HepG2 (cell line): ENCODE data around the gene ZFYVE28. TPM values are rescaled to one million over a fixed set of nuclear protein-coding genes. Genes with fewer than 3 reads are reported as not detected.

Experiments used
- CEBPZ ChIP-seq: IDR thresholded peaks from 2 replicates; pipeline ENCODE4 v1.6.1; 2012; ENCODE audit warnings: low read length, improper control_type of control experiment
- HIVEP1 ChIP-seq: sonication (generic); formaldehyde crosslinking; IDR thresholded peaks from 2 replicates; pipeline ENCODE4 v1.4.0; 2020; ENCODE audit warnings: mild to moderate bottlenecking, missing genetic modification reagents
- IRF2 ChIP-seq: IDR thresholded peaks from 2 replicates; pipeline ENCODE4 v1.6.1; 2018; ENCODE audit warnings: missing genetic modification reagents, missing compliant biosample characterization
- KMT2B ChIP-seq: IDR thresholded peaks from 2 replicates; pipeline ENCODE4 v1.6.1; 2016; ENCODE audit warnings: missing genetic modification reagents, missing compliant biosample characterization
- MAX ChIP-seq: IDR thresholded peaks from 2 replicates; pipeline ENCODE4 v1.6.1; 2012; ENCODE audit warnings: inconsistent platforms
- NCOA5 ChIP-seq: sonication (generic); formaldehyde crosslinking; IDR thresholded peaks from 2 replicates; pipeline ENCODE4 v1.4.0; 2020; ENCODE audit warnings: missing genetic modification reagents
- PHF20 ChIP-seq: sonication (generic); formaldehyde crosslinking; IDR thresholded peaks from 2 replicates; pipeline ENCODE4 v1.5.0; 2020; ENCODE audit warnings: mild to moderate bottlenecking, missing genetic modification reagents
- SP140L ChIP-seq: sonication (generic); formaldehyde crosslinking; IDR thresholded peaks from 2 replicates; pipeline ENCODE4 v1.4.0; 2020; ENCODE audit warnings: missing genetic modification reagents, borderline replicate concordance
- ZFP37 ChIP-seq: sonication (generic); formaldehyde crosslinking; IDR thresholded peaks from 2 replicates; pipeline ENCODE4 v1.4.0; 2020; ENCODE audit warnings: missing genetic modification reagents, borderline replicate concordance
- ZNF124 ChIP-seq: sonication (generic); formaldehyde crosslinking; IDR thresholded peaks from 2 replicates; pipeline ENCODE4 v1.4.0; 2020; ENCODE audit warnings: missing genetic modification reagents
- ZNF367 ChIP-seq: sonication (generic); formaldehyde crosslinking; IDR thresholded peaks from 2 replicates; pipeline ENCODE4 v1.4.0; 2020; ENCODE audit warnings: missing genetic modification reagents, borderline replicate concordance
- ZNF780A ChIP-seq: sonication (generic); formaldehyde crosslinking; IDR thresholded peaks from 2 replicates; pipeline ENCODE4 v1.8.0; 2022; ENCODE audit warnings: mild to moderate bottlenecking, missing genetic modification reagents, moderate library complexity
- ZZZ3 ChIP-seq: sonication (generic); formaldehyde crosslinking; IDR thresholded peaks from 2 replicates; pipeline ENCODE4 v1.4.0; 2020; ENCODE audit warnings: missing genetic modification reagents, mild to moderate bottlenecking, borderline replicate concordance
- polyA plus RNA-seq, 8 experiments: library from polyadenylated mRNA; depleted of rRNA in 3 of 8; stranded (reverse) in 7 of 8; unstranded in 1 of 8; fragments of >200 nt; fragmentation: Illumina TruSeq in 4 of 8; extraction: Trizol in 4 of 8; gene quantifications; 2 replicates each; pipeline versions ENCODE4 v1.2.1 to v1.2.3, GENCODE V29; 2011 to 2016; ENCODE audit warnings: low read depth in 4 of 8, missing spikeins in 1 of 8, mixed read lengths in 1 of 8; ENCODE audit not compliant: insufficient read depth in 1 of 8
- total RNA-seq, 5 experiments: library from RNA; depleted of rRNA; stranded (reverse); fragments of >200 nt; fragmentation: Illumina TruSeq; extraction: Trizol; gene quantifications; 2 replicates each; pipeline ENCODE4 v1.2.3, GENCODE V29; 2016; ENCODE audit warnings: low read depth in 1 of 5
- TF ChIP-seq, protein P1 (sequence below): sonication (generic); formaldehyde crosslinking; IDR thresholded peaks from 2 replicates; pipeline ENCODE4 v1.5.0; 2020; ENCODE audit warnings: mild to moderate bottlenecking, missing genetic modification reagents
- TF ChIP-seq, protein P2 (sequence below): sonication (generic); formaldehyde crosslinking; IDR thresholded peaks from 2 replicates; pipeline ENCODE4 v1.5.1; 2020; ENCODE audit warnings: mild to moderate bottlenecking, missing genetic modification reagents, moderate library complexity
- TF ChIP-seq, protein P3 (sequence below): sonication (generic); formaldehyde crosslinking; IDR thresholded peaks from 2 replicates; pipeline ENCODE4 v1.5.0; 2020; ENCODE audit warnings: mild to moderate bottlenecking, missing genetic modification reagents
- TF ChIP-seq, protein P4 (sequence below): sonication (generic); formaldehyde crosslinking; IDR thresholded peaks from 2 replicates; pipeline ENCODE4 v1.5.1; 2020; ENCODE audit warnings: missing genetic modification reagents, mild to moderate bottlenecking, borderline replicate concordance

ZFYVE28 gene
- total and polyA plus RNA-seq, 2 of the 13 experiments (the other 11 are each of a cell fraction or from before 2014, with no cell fraction given), result 0.12 to 0.22 TPM

GRCh38 chr4:2241410-2242353 is 176.8 kb downstream of the ZFYVE28 start, which contains the start of the genes HAUS3 and POLN (continued):
- TF ChIP-seq, protein P1, sequence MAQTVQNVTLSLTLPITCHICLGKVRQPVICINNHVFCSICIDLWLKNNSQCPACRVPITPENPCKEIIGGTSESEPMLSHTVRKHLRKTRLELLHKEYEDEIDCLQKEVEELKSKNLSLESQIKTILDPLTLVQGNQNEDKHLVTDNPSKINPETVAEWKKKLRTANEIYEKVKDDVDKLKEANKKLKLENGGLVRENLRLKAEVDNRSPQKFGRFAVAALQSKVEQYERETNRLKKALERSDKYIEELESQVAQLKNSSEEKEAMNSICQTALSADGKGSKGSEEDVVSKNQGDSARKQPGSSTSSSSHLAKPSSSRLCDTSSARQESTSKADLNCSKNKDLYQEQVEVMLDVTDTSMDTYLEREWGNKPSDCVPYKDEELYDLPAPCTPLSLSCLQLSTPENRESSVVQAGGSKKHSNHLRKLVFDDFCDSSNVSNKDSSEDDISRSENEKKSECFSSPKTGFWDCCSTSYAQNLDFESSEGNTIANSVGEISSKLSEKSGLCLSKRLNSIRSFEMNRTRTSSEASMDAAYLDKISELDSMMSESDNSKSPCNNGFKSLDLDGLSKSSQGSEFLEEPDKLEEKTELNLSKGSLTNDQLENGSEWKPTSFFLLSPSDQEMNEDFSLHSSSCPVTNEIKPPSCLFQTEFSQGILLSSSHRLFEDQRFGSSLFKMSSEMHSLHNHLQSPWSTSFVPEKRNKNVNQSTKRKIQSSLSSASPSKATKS (CRISPR knock-in tag), result no peak
- TF ChIP-seq CEBPZ, result no peak
- TF ChIP-seq, protein P2, sequence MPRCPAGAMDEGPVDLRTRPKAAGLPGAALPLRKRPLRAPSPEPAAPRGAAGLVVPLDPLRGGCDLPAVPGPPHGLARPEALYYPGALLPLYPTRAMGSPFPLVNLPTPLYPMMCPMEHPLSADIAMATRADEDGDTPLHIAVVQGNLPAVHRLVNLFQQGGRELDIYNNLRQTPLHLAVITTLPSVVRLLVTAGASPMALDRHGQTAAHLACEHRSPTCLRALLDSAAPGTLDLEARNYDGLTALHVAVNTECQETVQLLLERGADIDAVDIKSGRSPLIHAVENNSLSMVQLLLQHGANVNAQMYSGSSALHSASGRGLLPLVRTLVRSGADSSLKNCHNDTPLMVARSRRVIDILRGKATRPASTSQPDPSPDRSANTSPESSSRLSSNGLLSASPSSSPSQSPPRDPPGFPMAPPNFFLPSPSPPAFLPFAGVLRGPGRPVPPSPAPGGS, result peak; percentile 81; the same call in 1 of the 2 replicates
- TF ChIP-seq PHF20 (CRISPR knock-in tag), result peak; percentile 70; the same call in 1 of the 2 replicates
- peak; percentile 86 for TF ChIP-seq MAX
- TF ChIP-seq HIVEP1, result 0 out of 2 replicates have a peak, but pooled peaks have one; percentile 27
- TF ChIP-seq ZZZ3 (CRISPR knock-in tag), result 0 out of 2 replicates have a peak, but pooled peaks have one; percentile 32
- TF ChIP-seq SP140L, result no peak
- TF ChIP-seq, protein P3, sequence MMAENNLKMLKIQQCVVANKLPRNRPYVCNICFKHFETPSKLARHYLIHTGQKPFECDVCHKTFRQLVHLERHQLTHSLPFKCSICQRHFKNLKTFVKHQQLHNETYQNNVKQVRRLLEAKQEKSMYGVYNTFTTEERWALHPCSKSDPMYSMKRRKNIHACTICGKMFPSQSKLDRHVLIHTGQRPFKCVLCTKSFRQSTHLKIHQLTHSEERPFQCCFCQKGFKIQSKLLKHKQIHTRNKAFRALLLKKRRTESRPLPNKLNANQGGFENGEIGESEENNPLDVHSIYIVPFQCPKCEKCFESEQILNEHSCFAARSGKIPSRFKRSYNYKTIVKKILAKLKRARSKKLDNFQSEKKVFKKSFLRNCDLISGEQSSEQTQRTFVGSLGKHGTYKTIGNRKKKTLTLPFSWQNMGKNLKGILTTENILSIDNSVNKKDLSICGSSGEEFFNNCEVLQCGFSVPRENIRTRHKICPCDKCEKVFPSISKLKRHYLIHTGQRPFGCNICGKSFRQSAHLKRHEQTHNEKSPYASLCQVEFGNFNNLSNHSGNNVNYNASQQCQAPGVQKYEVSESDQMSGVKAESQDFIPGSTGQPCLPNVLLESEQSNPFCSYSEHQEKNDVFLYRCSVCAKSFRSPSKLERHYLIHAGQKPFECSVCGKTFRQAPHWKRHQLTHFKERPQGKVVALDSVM (CRISPR knock-in tag), result peak; percentile 31; the same call in 1 of the 2 replicates
- peak; percentile 90 for TF ChIP-seq KMT2B
- TF ChIP-seq NCOA5 (CRISPR knock-in tag), result no peak
- TF ChIP-seq ZNF124 (CRISPR knock-in tag), result no peak
- peak; percentile 54 for TF ChIP-seq IRF2 (CRISPR knock-in tag)
- TF ChIP-seq ZNF780A (CRISPR knock-in tag), result no peak
- TF ChIP-seq ZFP37 (CRISPR knock-in tag), result no peak
- no peak for TF ChIP-seq ZNF367 (CRISPR knock-in tag)
- TF ChIP-seq, protein P4, sequence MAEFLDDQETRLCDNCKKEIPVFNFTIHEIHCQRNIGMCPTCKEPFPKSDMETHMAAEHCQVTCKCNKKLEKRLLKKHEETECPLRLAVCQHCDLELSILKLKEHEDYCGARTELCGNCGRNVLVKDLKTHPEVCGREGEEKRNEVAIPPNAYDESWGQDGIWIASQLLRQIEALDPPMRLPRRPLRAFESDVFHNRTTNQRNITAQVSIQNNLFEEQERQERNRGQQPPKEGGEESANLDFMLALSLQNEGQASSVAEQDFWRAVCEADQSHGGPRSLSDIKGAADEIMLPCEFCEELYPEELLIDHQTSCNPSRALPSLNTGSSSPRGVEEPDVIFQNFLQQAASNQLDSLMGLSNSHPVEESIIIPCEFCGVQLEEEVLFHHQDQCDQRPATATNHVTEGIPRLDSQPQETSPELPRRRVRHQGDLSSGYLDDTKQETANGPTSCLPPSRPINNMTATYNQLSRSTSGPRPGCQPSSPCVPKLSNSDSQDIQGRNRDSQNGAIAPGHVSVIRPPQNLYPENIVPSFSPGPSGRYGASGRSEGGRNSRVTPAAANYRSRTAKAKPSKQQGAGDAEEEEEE (CRISPR knock-in tag), result no peak
